Measurements from ENCODE around the gene EXT2.

The EXT2 gene

GRCh38 chr11:44191322-44192016 is 96.0 kb downstream of the EXT2 start:
- H3K4me3 ChIP-seq (ENCODE audit: low read depth, low read length): no peak overlapping the region
- TF ChIP-seq CTCF (conservative IDR thresholded peaks at IDR 0.05; ENCODE audit: low read depth, low read length): no peak

GRCh38 chr11:44192017-44192385 is 96.5 kb downstream of the EXT2 start:
- H3K4me3 ChIP-seq (ENCODE audit: low read depth, low read length): no peak overlapping the region
- DNase-seq (ENCODE audit: low read depth): no peak
- no peak for TF ChIP-seq CTCF (conservative IDR thresholded peaks at IDR 0.05; ENCODE audit: low read depth, low read length)

More at GRCh38 chr11:44191322-44192016, 96.0 kb downstream of the EXT2 start:
- DNase-seq (ENCODE audit: low read depth): no peak

GRCh38 chr11:44192462-44193100 is 97.1 kb downstream of the EXT2 start:
- no peak for TF ChIP-seq CTCF (conservative IDR thresholded peaks at IDR 0.05; ENCODE audit: low read depth, low read length)

GRCh38 chr11:44193856-44194255 is 98.4 kb downstream of the EXT2 start:
- TF ChIP-seq CTCF (conservative IDR thresholded peaks at IDR 0.05; ENCODE audit: low read depth, low read length): no peak
- DNase-seq (ENCODE audit: low read depth): no peak
- H3K4me3 ChIP-seq (ENCODE audit: low read depth, low read length): no peak overlapping the region

More at GRCh38 chr11:44192462-44193100, 97.1 kb downstream of the EXT2 start:
- no peak for DNase-seq (ENCODE audit: low read depth)
- H3K4me3 ChIP-seq (ENCODE audit: low read depth, low read length): no peak overlapping the region

- TF ChIP-seq CTCF (conservative IDR thresholded peaks at IDR 0.05; ENCODE audit: low read depth, low read length): no peak
- no peak for DNase-seq (ENCODE audit: low read depth)
- no peak overlapping the region for H3K4me3 ChIP-seq (ENCODE audit: low read depth, low read length)
Measured at GRCh38 chr11:44198146-44198724, 102.8 kb downstream of the EXT2 start.

GRCh38 chr11:44199298-44199697 is 103.8 kb downstream of the EXT2 start:
- H3K4me3 ChIP-seq (ENCODE audit: low read depth, low read length): no peak overlapping the region
- DNase-seq (ENCODE audit: low read depth): no peak
- no peak for TF ChIP-seq CTCF (conservative IDR thresholded peaks at IDR 0.05; ENCODE audit: low read depth, low read length)

Data from choroid plexus epithelial cell (primary cell).